IPS-18c (cell line): Measurements from ENCODE around the gene PPOX.

Experiments used
- H3K4me3 ChIP-seq: 2 replicates; pipeline ENCODE4 v1.7.0; 2013; ENCODE audit warnings: low read depth, mild to moderate bottlenecking, low read length, moderate library complexity; ENCODE audit not compliant: insufficient read depth
- H3K9me3 ChIP-seq: one replicate; pipeline ENCODE4 v1.6.1; 2013; ENCODE audit warnings: mild to moderate bottlenecking, low read length, moderate library complexity; ENCODE audit not compliant: control insufficient read depth, insufficient read depth

PPOX gene

DNA sequence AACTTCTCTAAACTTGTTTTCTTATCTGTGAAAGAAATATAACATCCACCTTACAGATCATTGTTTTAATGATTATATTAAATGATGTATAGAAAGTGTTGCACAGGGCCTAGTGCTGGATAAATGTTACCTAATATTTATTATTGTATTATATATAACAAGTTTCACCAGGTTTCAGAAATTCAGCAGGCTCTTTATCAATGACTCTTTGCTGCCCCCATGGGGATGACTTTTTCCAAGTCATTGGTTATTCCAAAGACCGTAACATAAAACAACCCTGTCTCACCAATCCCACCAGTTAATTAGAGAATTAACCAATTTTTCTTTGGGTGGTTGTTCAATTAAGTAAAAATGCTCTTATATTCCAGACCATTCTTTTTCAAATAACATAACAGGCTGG, 26.5 kb upstream of the PPOX start:
- Histone ChIP-seq H3K9me3 (no peaks in the 10 kb centered on the region), H3K4me3 (no peak overlapping the region)

DNA sequence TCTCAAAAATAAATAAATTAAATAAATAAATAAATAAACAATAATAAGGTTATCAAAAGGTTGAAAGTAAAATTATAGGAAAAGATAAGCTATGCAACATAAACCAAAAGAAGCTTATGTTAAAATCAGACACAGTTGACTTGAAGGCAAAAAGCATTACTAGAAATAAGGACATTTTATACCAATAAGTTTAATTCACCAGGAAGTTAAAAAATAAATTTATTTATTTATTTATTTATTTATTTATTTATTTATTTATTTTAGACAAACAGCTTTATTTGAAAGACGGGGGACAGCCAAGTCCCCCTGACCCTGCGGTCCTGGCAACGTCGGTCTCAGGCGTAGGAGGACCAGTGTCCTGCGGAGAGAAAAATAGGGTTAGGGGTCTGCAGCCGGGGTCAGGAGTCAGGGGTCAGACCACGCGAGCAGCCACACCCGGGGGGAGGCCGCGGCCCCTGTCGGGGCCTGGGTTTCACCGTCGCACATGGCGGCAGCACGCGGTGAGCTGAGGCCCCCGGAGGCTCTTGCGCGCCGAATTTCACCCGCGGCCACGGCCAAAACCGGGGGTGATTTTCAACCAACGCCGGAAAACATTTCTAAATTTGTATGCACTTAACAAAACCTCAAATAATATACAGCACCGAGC, 25.3 kb upstream of the PPOX start:
- Histone ChIP-seq H3K9me3 (no peaks in the 10 kb centered on the region), H3K4me3 (no peak overlapping the region)

DNA sequence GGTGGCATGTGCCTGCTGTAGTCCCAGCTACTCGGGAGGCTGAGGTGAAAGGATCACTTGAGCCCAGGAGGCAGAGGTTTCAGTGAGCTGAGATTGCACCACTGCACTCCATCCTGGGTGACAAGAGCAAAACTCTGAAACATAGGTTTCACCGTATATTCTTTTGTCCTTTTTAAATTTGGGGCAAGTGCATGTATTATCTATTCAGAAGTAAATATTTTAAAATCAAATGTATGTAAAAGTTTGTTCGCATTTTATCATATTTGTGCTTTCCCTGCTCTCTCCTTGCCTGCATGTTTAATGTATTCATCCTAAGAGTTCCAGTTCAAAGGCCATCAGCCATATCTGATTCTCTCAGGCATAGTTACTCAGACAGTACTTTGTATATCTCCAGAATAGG, 20.4 kb upstream of the PPOX start:
- H3K9me3 ChIP-seq = no peaks in the 10 kb centered on the region
- H3K4me3 ChIP-seq = no peak overlapping the region

DNA sequence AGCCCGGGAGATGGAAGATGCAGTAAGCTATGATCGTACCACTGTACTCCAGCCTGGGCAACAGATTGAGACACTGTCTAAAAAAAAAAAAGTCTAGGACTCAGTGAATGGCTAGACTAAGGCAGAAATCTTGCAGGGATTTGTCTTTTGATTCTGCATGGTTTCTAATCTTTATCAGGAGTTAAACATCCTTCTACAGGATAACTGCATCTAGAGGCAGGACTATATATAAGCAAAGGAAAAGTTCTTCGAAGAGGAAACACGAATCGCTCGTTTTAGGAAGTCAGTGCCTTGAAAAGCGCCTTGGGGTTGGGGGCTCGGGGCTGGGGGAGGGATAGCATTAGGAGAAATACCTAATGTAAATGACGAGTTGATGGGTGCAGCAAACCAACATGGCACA, 13.1 kb upstream of the PPOX start:
- Histone ChIP-seq H3K4me3 (no peak overlapping the region), H3K9me3 (no peaks in the 10 kb centered on the region)

- Histone ChIP-seq H3K4me3 (peak within 1 kb of the TSS; percentile 62), H3K9me3 (no peaks in the 10 kb centered on the region)
Observed at GRCh38 chr1:161153682-161154337, 12.4 kb upstream of the PPOX start, which contains the start of gene UFC1. Gene UFC1 (plus strand): TSS chr1:161153978. CDS start chr1:161153998, 20 bp downstream.

DNA sequence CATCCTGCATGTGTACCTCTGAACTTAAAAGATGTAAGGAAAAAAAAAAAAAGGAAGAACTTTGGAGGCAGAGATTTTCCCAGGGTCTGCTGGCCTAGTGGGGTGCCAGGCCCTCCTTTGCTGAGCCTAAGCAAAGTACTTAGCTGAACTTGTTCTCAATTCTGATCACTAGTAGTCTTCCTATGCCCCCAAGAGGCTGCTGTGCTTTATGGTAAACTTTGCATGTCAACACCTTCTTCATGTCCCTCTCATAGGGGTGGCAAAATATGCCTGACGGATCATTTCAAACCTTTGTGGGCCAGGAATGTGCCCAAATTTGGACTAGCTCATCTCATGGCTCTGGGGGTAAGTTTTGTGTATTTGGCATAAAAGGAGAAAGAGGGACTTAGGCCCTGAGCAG, 8.4 kb upstream of the PPOX start:
- Histone ChIP-seq H3K4me3 (no peak overlapping the region), H3K9me3 (no peaks in the 10 kb centered on the region)

- Histone ChIP-seq H3K9me3 (no peaks in the 10 kb centered on the region), H3K4me3 (peak overlapping the region; percentile 43)
Observed at GRCh38 chr1:161158316-161159010, 7.8 kb upstream of the PPOX start.

- no peaks in the 10 kb centered on the region for H3K9me3 ChIP-seq
- peak within 1 kb of the TSS; percentile 43 for H3K4me3 ChIP-seq
Observed at GRCh38 chr1:161159087-161159912, 6.9 kb upstream of the PPOX start, which contains the start of gene USP21. Gene USP21 (plus strand): TSS chr1:161159500. CDS start chr1:161160641, 1,141 bp downstream.

- no peaks in the 10 kb centered on the region for H3K9me3 ChIP-seq
- H3K4me3 ChIP-seq = peak overlapping the region; percentile 43
Observed at GRCh38 chr1:161159913-161160243, 6.3 kb upstream of the PPOX start.

DNA sequence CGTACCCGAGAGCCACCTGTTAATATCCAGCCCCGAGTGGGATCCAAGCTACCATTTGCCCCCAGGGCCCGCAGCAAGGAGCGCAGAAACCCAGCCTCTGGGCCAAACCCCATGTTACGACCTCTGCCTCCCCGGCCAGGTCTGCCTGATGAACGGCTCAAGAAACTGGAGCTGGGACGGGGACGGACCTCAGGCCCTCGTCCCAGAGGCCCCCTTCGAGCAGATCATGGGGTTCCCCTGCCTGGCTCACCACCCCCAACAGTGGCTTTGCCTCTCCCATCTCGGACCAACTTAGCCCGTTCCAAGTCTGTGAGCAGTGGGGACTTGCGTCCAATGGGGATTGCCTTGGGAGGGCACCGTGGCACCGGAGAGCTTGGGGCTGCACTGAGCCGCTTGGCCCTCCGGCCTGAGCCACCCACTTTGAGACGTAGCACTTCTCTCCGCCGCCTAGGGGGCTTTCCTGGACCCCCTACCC, 5.5 kb upstream of the PPOX start:
- H3K9me3 ChIP-seq = no peaks in the 10 kb centered on the region
- no peak overlapping the region for H3K4me3 ChIP-seq

DNA sequence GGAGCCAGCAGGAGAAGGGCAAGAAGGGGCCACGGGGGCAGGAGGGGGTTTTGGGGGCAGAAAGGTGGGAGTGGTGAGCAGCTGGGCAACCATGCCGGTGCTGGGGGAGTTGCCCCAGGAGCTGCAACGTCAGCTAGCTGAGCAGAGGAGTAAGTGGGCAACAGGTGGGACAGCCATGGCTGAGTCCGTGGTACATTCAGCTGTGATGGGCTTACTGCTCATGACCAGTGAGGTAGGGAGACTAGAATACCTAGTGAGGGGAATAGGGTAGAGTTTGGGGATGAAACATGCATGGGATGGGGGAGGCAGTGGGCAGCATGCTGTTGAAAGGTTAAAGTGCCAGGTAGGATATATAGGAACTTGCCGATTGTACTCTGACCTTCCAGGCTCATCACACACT, 4.6 kb upstream of the PPOX start:
- H3K9me3 ChIP-seq = no peaks in the 10 kb centered on the region
- no peak overlapping the region for H3K4me3 ChIP-seq

DNA sequence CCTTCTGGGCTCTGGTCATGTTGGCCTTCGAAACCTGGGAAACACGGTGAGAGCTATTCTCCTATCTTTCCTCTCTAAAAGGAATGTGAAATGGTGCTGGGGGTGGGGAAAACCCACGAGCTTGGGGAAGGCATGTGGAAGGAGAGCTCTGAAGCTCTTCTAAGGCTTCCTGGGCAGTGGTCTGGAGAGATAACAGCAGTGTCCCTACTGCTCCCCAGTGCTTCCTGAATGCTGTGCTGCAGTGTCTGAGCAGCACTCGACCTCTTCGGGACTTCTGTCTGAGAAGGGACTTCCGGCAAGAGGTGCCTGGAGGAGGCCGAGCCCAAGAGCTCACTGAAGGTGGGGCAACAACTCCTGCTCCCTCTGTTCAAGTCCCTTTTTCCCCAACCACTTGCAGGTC, 4.2 kb upstream of the PPOX start:
- Histone ChIP-seq H3K4me3 (no peak overlapping the region), H3K9me3 (no peaks in the 10 kb centered on the region)

DNA sequence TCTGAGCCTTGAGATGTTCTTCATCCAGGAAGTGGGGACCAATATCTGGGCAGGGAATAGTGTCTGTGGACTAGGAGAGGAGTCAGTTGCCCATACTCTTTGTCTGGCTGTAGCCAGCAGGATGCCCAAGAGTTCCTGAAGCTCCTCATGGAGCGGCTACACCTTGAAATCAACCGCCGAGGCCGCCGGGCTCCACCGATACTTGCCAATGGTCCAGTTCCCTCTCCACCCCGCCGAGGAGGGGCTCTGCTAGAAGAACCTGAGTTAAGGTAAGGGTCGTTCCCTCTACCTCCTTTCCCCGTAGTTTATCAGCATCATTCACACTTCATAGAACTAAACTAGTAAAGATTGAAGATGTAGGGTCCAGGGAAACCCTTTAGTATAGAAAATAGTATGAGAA, 3.4 kb upstream of the PPOX start:
- Histone ChIP-seq H3K4me3 (no peak overlapping the region), H3K9me3 (no peaks in the 10 kb centered on the region)

GRCh38 chr1:161163793-161164192, 2.4 kb upstream of the PPOX start:
- H3K4me3 ChIP-seq = no peak overlapping the region
- H3K9me3 ChIP-seq = no peaks in the 10 kb centered on the region

GRCh38 chr1:161164901-161165610, 1.2 kb upstream of the PPOX start:
- H3K9me3 ChIP-seq = no peaks in the 10 kb centered on the region

GRCh38 chr1:161166669-161167548, 683 bp downstream of the PPOX start:
- H3K4me3 ChIP-seq = peak overlapping the region; percentile 98
- H3K9me3 ChIP-seq = no peaks in the 10 kb centered on the region

More at GRCh38 chr1:161164901-161165610, 1.2 kb upstream of the PPOX start:
- H3K4me3 ChIP-seq = no peak overlapping the region; the same call in 1 of the 2 replicates
